ENCODE results near the gene OTULIN. TPM values are rescaled to one million over a fixed set of nuclear protein-coding genes. Genes with fewer than 3 reads are reported as not detected.

Gene OTULIN
- total and polyA plus RNA-seq, 2 of the 13 experiments (the other 11 are each of a cell fraction or from before 2014, with no cell fraction given) = 7.0 to 34.8 TPM

- no peak for TF ChIP-seq TEF (CRISPR knock-in tag; IDR thresholded peaks at IDR 0.05)
- TF ChIP-seq CHD4 (IDR thresholded peaks at IDR 0.05; ENCODE audit: borderline replicate concordance, low read length) = no peak
- no peak for TF ChIP-seq ATF3 (CRISPR knock-in tag; IDR thresholded peaks at IDR 0.05)
- TF ChIP-seq XRCC5 (optimal IDR thresholded peaks at IDR 0.05; ENCODE audit: low read length) = peak; percentile 67
- TF ChIP-seq ELF3 (CRISPR knock-in tag; IDR thresholded peaks at IDR 0.05) = peak; percentile 18; the same call in 1 of the 2 replicates
- TF ChIP-seq EEA1 (CRISPR knock-in tag; IDR thresholded peaks at IDR 0.05; ENCODE audit: borderline replicate concordance) = peak; percentile 92
- TF ChIP-seq SRSF4 (IDR thresholded peaks at IDR 0.05; ENCODE audit: low read depth, low read length, poor library complexity, severe bottlenecking) = no peak
- TF ChIP-seq ZNF639 (CRISPR knock-in tag; conservative IDR thresholded peaks at IDR 0.05) = 0 out of 2 replicates have a peak, but pooled peaks have one; percentile 26
- no peak for TF ChIP-seq ISL2 (CRISPR knock-in tag; IDR thresholded peaks at IDR 0.05)
- TF ChIP-seq KMT2A (CRISPR knock-in tag; IDR thresholded peaks at IDR 0.05) = peak; percentile 88
- TF ChIP-seq ZNF33A (CRISPR knock-in tag; IDR thresholded peaks at IDR 0.05; ENCODE audit: borderline replicate concordance) = no peak
- no peak; the same call in 1 of the 2 replicates for TF ChIP-seq MEIS1 (CRISPR knock-in tag; IDR thresholded peaks at IDR 0.05; ENCODE audit: borderline replicate concordance)
- TF ChIP-seq ZNF567 (CRISPR knock-in tag; IDR thresholded peaks at IDR 0.05; ENCODE audit: borderline replicate concordance) = no peak
- no peak for TF ChIP-seq XBP1 (CRISPR knock-in tag; IDR thresholded peaks at IDR 0.05)
- TF ChIP-seq SMC3 (IDR thresholded peaks at IDR 0.05; ENCODE audit: low read length) = no peak
- no peak; the same call in 1 of the 2 replicates for TF ChIP-seq NCOA2 (CRISPR knock-in tag; IDR thresholded peaks at IDR 0.05)
- no peak for TF ChIP-seq MED8 (CRISPR knock-in tag; IDR thresholded peaks at IDR 0.05; ENCODE audit: insufficient replicate concordance)
- TF ChIP-seq, protein P1, sequence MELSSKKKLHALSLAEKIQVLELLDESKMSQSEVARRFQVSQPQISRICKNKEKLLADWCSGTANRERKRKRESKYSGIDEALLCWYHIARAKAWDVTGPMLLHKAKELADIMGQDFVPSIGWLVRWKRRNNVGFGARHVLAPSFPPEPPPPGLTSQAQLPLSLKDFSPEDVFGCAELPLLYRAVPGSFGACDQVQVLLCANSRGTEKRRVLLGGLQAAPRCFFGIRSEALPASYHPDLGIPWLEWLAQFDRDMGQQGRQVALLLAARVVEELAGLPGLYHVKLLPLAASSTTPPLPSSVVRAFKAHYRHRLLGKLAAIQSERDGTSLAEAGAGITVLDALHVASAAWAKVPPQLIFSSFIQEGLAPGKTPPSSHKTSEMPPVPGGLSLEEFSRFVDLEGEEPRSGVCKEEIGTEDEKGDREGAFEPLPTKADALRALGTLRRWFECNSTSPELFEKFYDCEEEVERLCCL (CRISPR knock-in tag; IDR thresholded peaks at IDR 0.05; ENCODE audit: borderline replicate concordance) = no peak
- TF ChIP-seq FLYWCH1 (CRISPR knock-in tag; IDR thresholded peaks at IDR 0.05) = no peak
- no peak for TF ChIP-seq RARG (CRISPR knock-in tag; IDR thresholded peaks at IDR 0.05; ENCODE audit: low read depth)
- TF ChIP-seq ZNF280B (CRISPR knock-in tag; IDR thresholded peaks at IDR 0.05; ENCODE audit: borderline replicate concordance) = peak; percentile 95
- TF ChIP-seq CSRNP2 (CRISPR knock-in tag; conservative IDR thresholded peaks at IDR 0.05; ENCODE audit: low read depth) = no peak
Observed at GRCh38 chr5:14664270-14665100, at the start of gene OTULIN (continued).

All from HepG2 (cell line).